ENCODE data around the gene CERK. TPM values are rescaled to one million over a fixed set of nuclear protein-coding genes. Genes with fewer than 3 reads are reported as not detected.

Gene CERK
- total RNA-seq, 2 experiments from 2014 or later: 41.8 to 47.1 TPM

- ChIA-PET CTCF (no interaction called here), POLR2A (no interaction called here)
- Mint-ChIP-seq H3K4me1 (peaks cover 15% of the 10 kb centered on the region), H3K36me3 (ENCODE audit: low read depth) (no peaks in the 10 kb centered on the region), H3K27ac (no peak overlapping the region), H3K9me3 (no peaks in the 10 kb centered on the region), H3K4me3 (no peak overlapping the region), H3K27me3 (no peaks in the 10 kb centered on the region)
- no peak for DNase-seq
Measured at GRCh38 chr22:46663001-46663400, 75.1 kb downstream of the CERK start.

GRCh38 chr22:46662226-46662625, 75.8 kb downstream of the CERK start:
- no peak for DNase-seq
- Mint-ChIP-seq H3K36me3 (ENCODE audit: low read depth) (no peaks in the 10 kb centered on the region), H3K27me3 (no peaks in the 10 kb centered on the region), H3K4me1 (peaks cover 15% of the 10 kb centered on the region), H3K4me3 (no peak overlapping the region), H3K9me3 (no peaks in the 10 kb centered on the region), H3K27ac (no peak overlapping the region)
- CTCF ChIA-PET: no interaction called here
- POLR2A ChIA-PET: no interaction called here

- Mint-ChIP-seq H3K4me1 (peaks cover 15% of the 10 kb centered on the region), H3K27me3 (no peaks in the 10 kb centered on the region), H3K4me3 (no peak overlapping the region), H3K27ac (no peak overlapping the region), H3K9me3 (no peaks in the 10 kb centered on the region), H3K36me3 (ENCODE audit: low read depth) (no peaks in the 10 kb centered on the region)
- no peak for DNase-seq
- ChIA-PET POLR2A (no interaction called here), CTCF (no interaction called here)
Measured at GRCh38 chr22:46661221-46661851, 76.7 kb downstream of the CERK start.

- Mint-ChIP-seq H3K27me3 (no peaks in the 10 kb centered on the region), H3K9me3 (no peaks in the 10 kb centered on the region), H3K4me1 (peaks cover 15% of the 10 kb centered on the region), H3K4me3 (no peak overlapping the region), H3K27ac (no peak overlapping the region), H3K36me3 (ENCODE audit: low read depth) (no peaks in the 10 kb centered on the region)
- DNase-seq: no peak
- CTCF ChIA-PET: interaction anchor here (1.2 kb wide), 1 partner anchor 9 kb away, joined by 3 read pairs; no protein-coding TSS in a partner anchor
- POLR2A ChIA-PET: no interaction called here
Measured at GRCh38 chr22:46660604-46661201, 77.3 kb downstream of the CERK start.

GRCh38 chr22:46659791-46660186, 78.3 kb downstream of the CERK start:
- Mint-ChIP-seq H3K27me3 (no peaks in the 10 kb centered on the region), H3K27ac (no peak overlapping the region), H3K9me3 (no peaks in the 10 kb centered on the region), H3K4me1 (peaks cover 15% of the 10 kb centered on the region), H3K4me3 (no peak overlapping the region), H3K36me3 (ENCODE audit: low read depth) (no peaks in the 10 kb centered on the region)
- POLR2A ChIA-PET: no interaction called here
- DNase-seq: no peak
- CTCF ChIA-PET: interaction anchor here (1.2 kb wide), 1 partner anchor 10 kb away, joined by 3 read pairs; no protein-coding TSS in a partner anchor

GRCh38 chr22:46659059-46659790, 78.8 kb downstream of the CERK start:
- Mint-ChIP-seq H3K27ac (no peak overlapping the region), H3K9me3 (no peaks in the 10 kb centered on the region), H3K4me3 (no peak overlapping the region), H3K4me1 (peaks cover 16% of the 10 kb centered on the region), H3K36me3 (ENCODE audit: low read depth) (no peaks in the 10 kb centered on the region), H3K27me3 (no peaks in the 10 kb centered on the region)
- POLR2A ChIA-PET: no interaction called here
- CTCF ChIA-PET: interaction anchor here (1.2 kb wide), 1 partner anchor 10 kb away, joined by 3 read pairs; no protein-coding TSS in a partner anchor
- DNase-seq: no peak

- no peaks in the 10 kb centered on the region for H3K9me3 Mint-ChIP-seq
- ChIA-PET POLR2A (no interaction called here), CTCF (no interaction called here)
- H3K4me3 Mint-ChIP-seq: no peak overlapping the region
- peaks cover 23% of the 10 kb centered on the region for H3K4me1 Mint-ChIP-seq
- no peak overlapping the region for H3K27ac Mint-ChIP-seq
- no peak for DNase-seq
- no peaks in the 10 kb centered on the region for H3K36me3 Mint-ChIP-seq (ENCODE audit: low read depth)
- H3K27me3 Mint-ChIP-seq: no peaks in the 10 kb centered on the region
Measured at GRCh38 chr22:46657996-46658947, 79.8 kb downstream of the CERK start.

GRCh38 chr22:46657655-46657953, 80.4 kb downstream of the CERK start:
- POLR2A ChIA-PET: no interaction called here
- CTCF ChIA-PET: no interaction called here
- no peak for DNase-seq
- no peak overlapping the region for H3K27ac Mint-ChIP-seq
- H3K27me3 Mint-ChIP-seq: no peaks in the 10 kb centered on the region
- H3K36me3 Mint-ChIP-seq (ENCODE audit: low read depth): peaks cover 2% of the 10 kb centered on the region
- H3K4me1 Mint-ChIP-seq: peaks cover 28% of the 10 kb centered on the region
- no peak overlapping the region for H3K4me3 Mint-ChIP-seq
- H3K9me3 Mint-ChIP-seq: no peaks in the 10 kb centered on the region

- H3K9me3 Mint-ChIP-seq: no peaks in the 10 kb centered on the region
- H3K4me3 Mint-ChIP-seq: no peak overlapping the region
- POLR2A ChIA-PET: no interaction called here
- peaks cover 2% of the 10 kb centered on the region for H3K36me3 Mint-ChIP-seq (ENCODE audit: low read depth)
- no peaks in the 10 kb centered on the region for H3K27me3 Mint-ChIP-seq
- CTCF ChIA-PET: no interaction called here
- no peak for DNase-seq
- no peak overlapping the region for H3K27ac Mint-ChIP-seq
- peaks cover 30% of the 10 kb centered on the region for H3K4me1 Mint-ChIP-seq
Measured at GRCh38 chr22:46656856-46657654, 81.0 kb downstream of the CERK start.

GRCh38 chr22:46655861-46656608, 82.0 kb downstream of the CERK start:
- H3K9me3 Mint-ChIP-seq: no peaks in the 10 kb centered on the region
- ChIA-PET CTCF (interaction anchor here (1.5 kb wide), 1 partner anchor 11 kb away, joined by 3 read pairs; no protein-coding TSS in a partner anchor), POLR2A (no interaction called here)
- no peak for DNase-seq
- H3K4me1 Mint-ChIP-seq: peaks cover 30% of the 10 kb centered on the region
- no peak overlapping the region for H3K4me3 Mint-ChIP-seq
- H3K36me3 Mint-ChIP-seq (ENCODE audit: low read depth): peaks cover 2% of the 10 kb centered on the region
- H3K27me3 Mint-ChIP-seq: no peaks in the 10 kb centered on the region
- H3K27ac Mint-ChIP-seq: no peak overlapping the region

GRCh38 chr22:46654927-46655595, 83.0 kb downstream of the CERK start:
- Mint-ChIP-seq H3K27ac (no peak overlapping the region), H3K4me3 (no peak overlapping the region), H3K36me3 (ENCODE audit: low read depth) (peaks cover 2% of the 10 kb centered on the region), H3K9me3 (no peaks in the 10 kb centered on the region), H3K27me3 (no peaks in the 10 kb centered on the region), H3K4me1 (peaks cover 20% of the 10 kb centered on the region)
- DNase-seq: no peak
- CTCF ChIA-PET: interaction anchor here (1.5 to 2.7 kb wide), 2 partner anchors 10 to 92 kb away, joined by 3 to 8 read pairs; no protein-coding TSS in a partner anchor
- POLR2A ChIA-PET: no interaction called here

All from activated CD4-positive, alpha-beta T cell treated with anti-CD3 and anti-CD28 coated beads, Interleukin-2, amount 10 ng/mL, durations not matched to agents 7 days and 5 days (primary cell).